A549 (cell line): ENCODE measurements around the gene SLC24A3. TPM values are rescaled to one million over a fixed set of nuclear protein-coding genes. Genes with fewer than 3 reads are reported as not detected.

Experiments used
- ATAC-seq, 2 experiments: fragments of 200-7000 bp in 1 of 2; fragments of >200 bp in 1 of 2; cut with Nextera tagmentation in 1 of 2; cut with Tn5 transposase in 1 of 2; 3 replicates each; pipeline versions ENCODE4 v1.8.0 to v1.9.1; 2018 to 2020; ENCODE audit warnings: mild to moderate bottlenecking in 1 of 2, moderate library complexity in 1 of 2
- CTCF ChIA-PET: fragments of 300-600 bp; sonication (Branson Sonifier 250); formaldehyde crosslinking; extraction: SDS; loops from one replicate; lab custom pipeline; 2021; ENCODE audit warnings: antibody characterized with exemption, inconsistent platforms; lab: Yijun Ruan, JAX
- POLR2A ChIA-PET: fragments of 350-600 bp; formaldehyde crosslinking; extraction: SDS; loops from one replicate; lab custom pipeline; 2021; ENCODE audit warnings: antibody characterized with exemption, inconsistent platforms; lab: Yijun Ruan, JAX
- DNase-seq, 2 experiments: peaks; one replicate each; pipeline versions ENCODE4 v3.0.0 to v3.0.0-alpha.2; 2011 to 2016; ENCODE audit warnings: low read depth in 1 of 2, low spot score in 1 of 2
- FAIRE-seq: peaks from 2 replicates; lab custom pipeline; 2011; peaks lifted over from hg19 to GRCh38; lab: Jason Lieb, UNC
- H3K27ac ChIP-seq, 2 experiments: fragments of >200 bp; sonication (Bioruptor Twin); formaldehyde crosslinking; 3 replicates each; pipeline ENCODE4 v1.5.1; 2016 to 2017
- H3K4me1 ChIP-seq: fragments of >200 bp; sonication (Bioruptor Twin); formaldehyde crosslinking; 3 replicates; pipeline ENCODE4 v1.6.1; 2016
- H3K4me2 ChIP-seq: fragments of >200 bp; sonication (Bioruptor Twin); formaldehyde crosslinking; 3 replicates; pipeline ENCODE4 v1.6.1; 2016
- H3K4me3 ChIP-seq: fragments of >200 bp; sonication (Bioruptor Twin); formaldehyde crosslinking; 3 replicates; pipeline ENCODE4 v1.5.1; 2016
- H3K9me3 ChIP-seq: fragments of >200 bp; sonication (Bioruptor Twin); formaldehyde crosslinking; 3 replicates; pipeline ENCODE4 v1.6.1; 2016
- CBX8 ChIP-seq: fragments of 200-600 bp; sonication (generic); IDR thresholded peaks from 2 replicates; pipeline ENCODE4 v1.6.1; 2016
- CEBPB ChIP-seq, 2 experiments: fragments of >200 bp in 1 of 2; sonication (Bioruptor Twin) in 1 of 2; formaldehyde crosslinking in 1 of 2; IDR thresholded peaks; 2 replicates each; pipeline ENCODE4 v1.6.1; 2012 to 2016
- CHD2 ChIP-seq: fragments of 150-350 bp; IDR thresholded peaks from 2 replicates; pipeline ENCODE4 v1.6.1; 2014; ENCODE audit warnings: low read length; ENCODE audit not compliant: partially characterized antibody
- EHF ChIP-seq: fragments of 250-450 bp; sonication (Bioruptor Pico); IDR thresholded peaks from 2 replicates; pipeline ENCODE4 v1.5.0; 2020; ENCODE audit warnings: mild to moderate bottlenecking
- EHMT2 ChIP-seq: fragments of 200-600 bp; sonication (generic); IDR thresholded peaks from 2 replicates; pipeline ENCODE4 v1.6.1; 2016; ENCODE audit warnings: antibody characterized with exemption, low read depth, mild to moderate bottlenecking, moderate library complexity
- FOSB ChIP-seq: fragments of 250-450 bp; sonication (Bioruptor Pico); IDR thresholded peaks from 2 replicates; pipeline ENCODE4 v1.5.0; 2020; ENCODE audit warnings: mild to moderate bottlenecking, moderate library complexity
- GATA3 ChIP-seq: IDR thresholded peaks from 2 replicates; pipeline ENCODE4 v1.6.1; 2012; ENCODE audit warnings: borderline replicate concordance
- HEYL ChIP-seq: fragments of 250-450 bp; sonication (Bioruptor Pico); IDR thresholded peaks from 2 replicates; pipeline ENCODE4 v1.8.0; 2021; ENCODE audit warnings: mild to moderate bottlenecking, moderate library complexity
- HOXB13 ChIP-seq: fragments of 250-450 bp; sonication (Bioruptor Pico); IDR thresholded peaks from 2 replicates; pipeline ENCODE4 v1.5.0; 2020; ENCODE audit warnings: low read depth, mild to moderate bottlenecking, moderate library complexity
- KDM5A ChIP-seq: fragments of 200-600 bp; sonication (generic); IDR thresholded peaks from 2 replicates; pipeline ENCODE4 v1.6.1; 2016; ENCODE audit warnings: antibody characterized with exemption, mild to moderate bottlenecking
- MAZ ChIP-seq: fragments of 150-350 bp; IDR thresholded peaks from 2 replicates; pipeline ENCODE4 v1.6.1; 2014; ENCODE audit warnings: antibody characterized with exemption, low read depth, low read length, borderline replicate concordance
- NR3C1 ChIP-seq: fragments of >200 bp; sonication (Bioruptor Twin); formaldehyde crosslinking; IDR thresholded peaks from 3 replicates; pipeline ENCODE4 v1.6.1; 2017
- RAD21 ChIP-seq, 2 experiments: fragments of >200 bp in 1 of 2; sonication (Bioruptor Twin) in 1 of 2; formaldehyde crosslinking in 1 of 2; IDR thresholded peaks in 1 of 2; conservative IDR thresholded peaks in 1 of 2; 2 replicates in 1 of 2; 3 replicates in 1 of 2; pipeline ENCODE4 v1.6.1; 2012 to 2018; ENCODE audit warnings: inconsistent platforms in 1 of 2
- RARB ChIP-seq: fragments of 250-450 bp; sonication (Bioruptor Pico); IDR thresholded peaks from 2 replicates; pipeline ENCODE4 v1.8.0; 2021; ENCODE audit warnings: mild to moderate bottlenecking, moderate library complexity
- RCOR1 ChIP-seq: fragments of 150-350 bp; IDR thresholded peaks from 2 replicates; pipeline ENCODE4 v1.6.1; 2014; ENCODE audit warnings: antibody characterized with exemption, low read length, low read depth
- SMC3 ChIP-seq: fragments of >200 bp; sonication (Bioruptor Twin); formaldehyde crosslinking; IDR thresholded peaks from 3 replicates; pipeline ENCODE4 v1.6.1; 2018; ENCODE audit warnings: inconsistent platforms
- SREBF2 ChIP-seq: fragments of 450-650 bp; IDR thresholded peaks from 2 replicates; pipeline ENCODE4 v1.6.1; 2014; ENCODE audit warnings: mild to moderate bottlenecking, moderate library complexity
- TFCP2L1 ChIP-seq: fragments of 250-450 bp; sonication (Bioruptor Pico); IDR thresholded peaks from 2 replicates; pipeline ENCODE4 v1.5.0; 2021; ENCODE audit warnings: mild to moderate bottlenecking
- ZFP36 ChIP-seq: fragments of 450-650 bp; IDR thresholded peaks from 2 replicates; pipeline ENCODE4 v1.6.1; 2014; ENCODE audit warnings: borderline replicate concordance; ENCODE audit not compliant: partially characterized antibody
- ZSCAN20 ChIP-seq: fragments of 250-450 bp; sonication (Bioruptor Pico); IDR thresholded peaks from 2 replicates; pipeline ENCODE4 v1.8.0; 2022; ENCODE audit warnings: mild to moderate bottlenecking, moderate library complexity
- WGBS: methylation state at CpG from one replicate; pipeline ENCODE4 v1.1.6; 2017; ENCODE audit errors: missing lambda C conversion rate; 5-methylcytosine and 5-hydroxymethylcytosine counted together
- polyA plus RNA-seq, 4 experiments: library from polyadenylated mRNA; depleted of rRNA in 3 of 4; stranded (reverse); fragments of >200 nt; fragmentation: RNase III in 1 of 4; extraction: RNeasy Plus Mini Kit Qiagen cat#74134 plus additional on column Dnase treatment in 1 of 4; gene quantifications; 2 replicates in 3 of 4; 3 replicates in 1 of 4; pipeline ENCODE4 v1.2.3, GENCODE V29; 2011 to 2017
- TF ChIP-seq, protein P1 (sequence below): IDR thresholded peaks from 2 replicates; pipeline ENCODE4 v1.6.1; 2012
- TF ChIP-seq, protein P2 (sequence below): IDR thresholded peaks from 2 replicates; pipeline ENCODE4 v1.6.1; 2012; ENCODE audit warnings: low read depth, borderline replicate concordance
- TF ChIP-seq, protein P3 (sequence below): fragments of >200 bp; sonication (Bioruptor Twin); formaldehyde crosslinking; IDR thresholded peaks from 3 replicates; pipeline ENCODE4 v1.5.1; 2016

SLC24A3 gene
- polyA plus RNA-seq, 2 of the 4 experiments (the other 2 are of a cell fraction): 0.08 TPM; not detected in 1

DNA sequence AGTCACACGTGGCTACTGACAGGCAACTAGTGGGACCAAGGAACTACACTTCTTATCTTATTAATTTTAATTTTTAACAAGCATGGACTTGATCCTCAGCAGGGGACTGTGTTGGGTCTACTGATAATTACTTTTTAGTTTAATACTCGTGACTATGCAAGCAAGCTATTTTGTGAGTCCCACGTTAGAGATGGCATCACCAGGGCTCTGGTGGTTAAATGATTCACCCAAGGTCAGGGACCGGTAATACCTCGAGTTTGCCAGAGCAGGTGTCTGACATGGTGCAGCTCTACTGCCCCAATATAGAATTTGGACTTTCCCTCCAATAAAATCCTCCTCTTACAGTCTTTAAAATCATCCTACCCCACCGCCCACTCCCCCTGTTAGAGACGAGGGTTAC, 447.0 kb downstream of the SLC24A3 start:
- Histone ChIP-seq H3K4me2 (no peak overlapping the region), H3K27ac (no peak overlapping the region)
- FAIRE-seq (no peak), DNase-seq (no peak), ATAC-seq (no peak)
- no peak for TF ChIP-seq RCOR1
- TF ChIP-seq, all 56 proteins: peak for 0
- ChIA-PET POLR2A (no interaction called here), CTCF (interaction anchor here (3.0 to 7.5 kb wide), 3 partner anchors 16 to 453 kb away, joined by 14 to 74 read pairs (median 35); no protein-coding TSS in a partner anchor)
- no peak overlapping the region for H3K4me3 ChIP-seq
- WGBS: 11% methylated on average over 7 of the region's 7 CpGs
- no peaks in the 10 kb centered on the region for H3K9me3 ChIP-seq
- no peaks in the 10 kb centered on the region for H3K4me1 ChIP-seq

- Histone ChIP-seq H3K4me1 (no peaks in the 10 kb centered on the region), H3K4me3 (no peak overlapping the region), H3K4me2 (no peak overlapping the region), H3K9me3 (no peaks in the 10 kb centered on the region), H3K27ac (no peak overlapping the region)
- DNase-seq (no peak), FAIRE-seq (no peak)
- POLR2A ChIA-PET: no interaction called here
- TF ChIP-seq KDM5A: no peak
- TF ChIP-seq EHF (CRISPR knock-in tag): no peak
- TF ChIP-seq CBX8: no peak
- TF ChIP-seq HEYL (CRISPR knock-in tag): no peak
- no peak for TF ChIP-seq HOXB13 (CRISPR knock-in tag)
- no peak for TF ChIP-seq ZFP36
- no peak for TF ChIP-seq RCOR1
- no peak for TF ChIP-seq MAZ
- no peak for TF ChIP-seq SREBF2
- no peak for TF ChIP-seq RARB (CRISPR knock-in tag)
- TF ChIP-seq TFCP2L1 (CRISPR knock-in tag): no peak
- no peak for TF ChIP-seq EHMT2
- TF ChIP-seq, protein P1, sequence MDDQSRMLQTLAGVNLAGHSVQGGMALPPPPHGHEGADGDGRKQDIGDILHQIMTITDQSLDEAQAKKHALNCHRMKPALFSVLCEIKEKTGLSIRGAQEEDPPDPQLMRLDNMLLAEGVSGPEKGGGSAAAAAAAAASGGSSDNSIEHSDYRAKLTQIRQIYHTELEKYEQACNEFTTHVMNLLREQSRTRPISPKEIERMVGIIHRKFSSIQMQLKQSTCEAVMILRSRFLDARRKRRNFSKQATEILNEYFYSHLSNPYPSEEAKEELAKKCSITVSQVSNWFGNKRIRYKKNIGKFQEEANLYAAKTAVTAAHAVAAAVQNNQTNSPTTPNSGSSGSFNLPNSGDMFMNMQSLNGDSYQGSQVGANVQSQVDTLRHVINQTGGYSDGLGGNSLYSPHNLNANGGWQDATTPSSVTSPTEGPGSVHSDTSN: no peak
- no peak for TF ChIP-seq FOSB (CRISPR knock-in tag)
- no peak for TF ChIP-seq ZSCAN20
- TF ChIP-seq CEBPB (IDR thresholded peaks at IDR 0.05): no peak
- no peak for TF ChIP-seq GATA3
- TF ChIP-seq, protein P2, sequence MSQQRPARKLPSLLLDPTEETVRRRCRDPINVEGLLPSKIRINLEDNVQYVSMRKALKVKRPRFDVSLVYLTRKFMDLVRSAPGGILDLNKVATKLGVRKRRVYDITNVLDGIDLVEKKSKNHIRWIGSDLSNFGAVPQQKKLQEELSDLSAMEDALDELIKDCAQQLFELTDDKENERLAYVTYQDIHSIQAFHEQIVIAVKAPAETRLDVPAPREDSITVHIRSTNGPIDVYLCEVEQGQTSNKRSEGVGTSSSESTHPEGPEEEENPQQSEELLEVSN: no peak
- no peak for TF ChIP-seq NR3C1
- TF ChIP-seq, all 56 proteins: peak for 0
- CTCF ChIA-PET: interaction anchor here (0.8 to 7.5 kb wide), 25 partner anchors 13 to 1248 kb away, joined by 3 to 74 read pairs (median 6); no protein-coding TSS in a partner anchor
- WGBS: 39% methylated on average over 9 of the region's 9 CpGs
- no peak for ATAC-seq
These were observed 448.5 kb downstream of the SLC24A3 start for GRCh38 chr20:19660808-19661378.

DNA sequence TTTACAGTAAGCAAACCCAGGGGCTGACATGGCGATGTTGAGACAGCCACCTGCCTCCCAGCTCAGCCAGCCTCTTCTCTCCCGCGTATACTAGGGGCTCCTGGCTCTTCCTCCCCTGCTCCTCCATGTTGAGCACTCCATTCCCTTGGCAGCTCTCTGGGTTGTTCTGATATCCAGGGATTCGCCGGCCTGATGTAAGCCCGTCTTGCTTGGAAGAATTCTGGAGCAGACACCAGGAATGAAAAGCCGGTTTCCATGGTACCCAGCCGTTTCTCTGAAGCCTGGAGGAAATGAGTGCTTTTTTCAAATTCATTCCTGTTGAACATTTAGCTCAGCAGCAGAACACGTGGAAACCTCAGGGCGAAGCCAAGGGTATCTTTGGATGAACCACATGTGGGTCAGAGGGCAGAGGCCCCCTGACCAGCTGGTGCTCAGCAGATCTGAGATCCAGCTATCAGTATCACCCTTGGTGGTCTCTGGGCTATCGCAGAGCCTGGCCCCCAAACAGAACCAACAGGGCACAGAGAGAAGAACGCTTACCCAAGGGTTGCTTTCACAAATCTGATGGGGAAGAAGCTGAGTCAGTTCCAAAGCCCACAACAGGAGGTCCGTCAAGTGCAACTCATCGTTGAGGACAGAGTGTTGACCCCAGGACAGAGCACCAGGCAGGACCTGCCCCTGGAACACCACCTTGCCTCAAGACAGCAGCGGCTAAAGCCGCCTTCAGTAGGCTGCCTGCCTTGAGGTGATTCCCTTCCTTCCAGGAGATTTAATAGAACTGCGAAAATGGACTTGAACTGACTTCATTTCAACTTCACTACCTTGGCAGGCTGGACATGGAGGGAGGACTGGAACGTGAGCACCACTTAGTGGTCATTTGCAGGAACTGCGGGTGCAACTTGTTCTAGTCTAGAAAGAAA, 449.5 kb downstream of the SLC24A3 start:
- H3K9me3 ChIP-seq: no peaks in the 10 kb centered on the region
- no peak for TF ChIP-seq CHD2
- TF ChIP-seq MAZ: no peak
- no peak for TF ChIP-seq HEYL (CRISPR knock-in tag)
- TF ChIP-seq, protein P3, sequence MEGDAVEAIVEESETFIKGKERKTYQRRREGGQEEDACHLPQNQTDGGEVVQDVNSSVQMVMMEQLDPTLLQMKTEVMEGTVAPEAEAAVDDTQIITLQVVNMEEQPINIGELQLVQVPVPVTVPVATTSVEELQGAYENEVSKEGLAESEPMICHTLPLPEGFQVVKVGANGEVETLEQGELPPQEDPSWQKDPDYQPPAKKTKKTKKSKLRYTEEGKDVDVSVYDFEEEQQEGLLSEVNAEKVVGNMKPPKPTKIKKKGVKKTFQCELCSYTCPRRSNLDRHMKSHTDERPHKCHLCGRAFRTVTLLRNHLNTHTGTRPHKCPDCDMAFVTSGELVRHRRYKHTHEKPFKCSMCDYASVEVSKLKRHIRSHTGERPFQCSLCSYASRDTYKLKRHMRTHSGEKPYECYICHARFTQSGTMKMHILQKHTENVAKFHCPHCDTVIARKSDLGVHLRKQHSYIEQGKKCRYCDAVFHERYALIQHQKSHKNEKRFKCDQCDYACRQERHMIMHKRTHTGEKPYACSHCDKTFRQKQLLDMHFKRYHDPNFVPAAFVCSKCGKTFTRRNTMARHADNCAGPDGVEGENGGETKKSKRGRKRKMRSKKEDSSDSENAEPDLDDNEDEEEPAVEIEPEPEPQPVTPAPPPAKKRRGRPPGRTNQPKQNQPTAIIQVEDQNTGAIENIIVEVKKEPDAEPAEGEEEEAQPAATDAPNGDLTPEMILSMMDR: peak; percentile 97
- peak; percentile 96 to 99 for TF ChIP-seq RAD21 (conservative IDR thresholded peaks at IDR 0.05 in 1 of 2, IDR thresholded peaks at IDR 0.05 in 1 of 2)
- peak; percentile 84 for TF ChIP-seq SMC3
- TF ChIP-seq, all 56 proteins: peak for 3
- DNase-seq (peak; percentile 55 to 79), FAIRE-seq (peak; percentile 95), ATAC-seq (peak; percentile 75 to 90)
- ChIA-PET CTCF (interaction anchor here (0.5 to 7.5 kb wide), 65 partner anchors 10 to 1380 kb away, joined by 3 to 74 read pairs (median 3); partner anchors contain the start of genes CFAP61 and CRNKL1), POLR2A (no interaction called here)
- Histone ChIP-seq H3K4me3 (no peak overlapping the region), H3K27ac (no peak overlapping the region), H3K4me1 (no peaks in the 10 kb centered on the region), H3K4me2 (no peak overlapping the region)
- WGBS: 32% methylated on average over 19 of the region's 19 CpGs
